ENCODE results near the gene CPSF4L.

CPSF4L gene

DNA sequence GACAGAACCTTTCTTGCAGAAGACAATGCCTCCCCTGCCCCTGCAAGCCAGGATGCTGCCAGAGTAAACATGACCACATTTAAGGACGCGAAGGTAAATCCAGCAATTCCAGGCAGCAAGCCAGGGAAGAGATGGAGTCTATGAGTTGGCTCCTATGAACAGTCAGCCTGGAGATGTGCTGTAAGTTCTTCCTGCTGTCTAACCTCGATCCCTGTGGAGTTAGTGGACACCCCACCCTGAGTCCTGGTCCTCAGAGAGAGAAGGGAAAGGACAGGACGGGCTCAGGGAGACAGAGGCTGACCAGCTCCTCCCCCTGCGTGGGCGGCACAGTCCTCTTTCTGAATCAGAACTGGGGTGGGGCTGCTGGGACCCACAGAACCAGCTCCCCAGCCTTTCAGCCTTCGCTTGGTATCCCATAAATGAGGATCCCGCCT, 25.2 kb upstream of the CPSF4L start:
- no peaks in the 10 kb centered on the region for H3K27me3 ChIP-seq (ENCODE audit: control insufficient read depth in 1 of 2, insufficient read depth in 2 of 2, low read length in 2 of 2)
- H3K4me1 ChIP-seq (ENCODE audit: insufficient read depth, low read length), result peaks cover 84% of the 10 kb centered on the region
- peaks cover 16% of the 10 kb centered on the region for H3K36me3 ChIP-seq (ENCODE audit: insufficient read depth, low read length)
- no peaks in the 10 kb centered on the region for H3K9me3 ChIP-seq (ENCODE audit: low read length)
- H3K27ac ChIP-seq (ENCODE audit: low read depth, low read length), result peak overlapping the region; percentile 81
- H3K4me3 ChIP-seq (ENCODE audit: low read depth in 1 of 2, low read length in 2 of 2), result peak overlapping the region in 1 of 2 donors; percentile 23
- H3K9ac ChIP-seq (ENCODE audit: low read length), result peak overlapping the region; percentile 21

DNA sequence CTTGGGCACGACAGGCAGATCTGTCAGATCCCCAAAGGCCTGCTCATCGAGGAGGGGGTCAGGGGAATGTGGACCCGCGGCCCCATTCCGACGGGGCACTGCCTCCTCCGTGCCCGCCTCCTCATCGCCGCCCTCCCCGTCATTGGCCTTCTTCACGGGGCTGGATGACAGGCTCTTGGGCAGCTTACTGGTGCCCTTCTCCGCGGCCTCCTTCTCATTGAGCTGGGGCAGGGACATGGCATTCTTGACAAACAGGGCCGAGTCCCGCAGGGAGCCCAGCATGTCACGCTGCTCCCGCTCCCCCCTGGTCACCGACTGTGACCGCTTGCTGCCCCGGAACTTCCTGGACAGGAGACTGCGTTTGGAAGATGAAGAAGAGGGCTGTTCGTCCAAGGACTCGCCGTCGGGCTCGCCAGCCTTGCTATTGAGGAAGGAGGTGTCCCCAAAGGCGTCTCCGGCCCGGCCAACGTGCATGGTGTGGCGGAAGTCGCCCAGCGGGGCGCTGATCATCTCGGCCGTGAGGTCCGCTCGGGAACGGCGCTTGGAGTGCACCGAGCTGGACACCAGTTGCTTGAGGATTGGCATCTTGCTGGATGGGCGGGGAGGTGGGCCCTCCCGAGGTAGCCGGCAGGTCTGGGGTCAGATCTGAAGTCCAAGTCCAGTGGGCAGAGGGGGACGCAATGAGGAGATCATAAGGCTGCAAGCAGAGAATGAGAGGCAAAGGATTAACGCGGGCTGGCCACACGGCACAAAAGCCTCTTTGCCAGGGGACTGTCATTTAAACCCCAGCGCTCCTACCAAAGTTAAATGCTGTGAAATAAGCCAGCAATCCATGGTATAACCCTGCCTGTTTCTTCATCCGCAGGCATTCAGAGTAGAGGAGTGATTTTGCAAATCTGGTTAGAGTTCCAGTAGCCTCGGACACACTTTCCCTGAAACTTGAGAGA, 24.5 kb upstream of the CPSF4L start:
- Histone ChIP-seq H3K4me3 (ENCODE audit: low read depth in 1 of 2, low read length in 2 of 2) (peak overlapping the region in 1 of 2 donors; percentile 23), H3K27me3 (ENCODE audit: control insufficient read depth in 1 of 2, insufficient read depth in 2 of 2, low read length in 2 of 2) (no peaks in the 10 kb centered on the region), H3K9me3 (ENCODE audit: low read length) (no peaks in the 10 kb centered on the region), H3K4me1 (ENCODE audit: insufficient read depth, low read length) (peaks cover 77% of the 10 kb centered on the region), H3K36me3 (ENCODE audit: insufficient read depth, low read length) (peaks cover 16% of the 10 kb centered on the region), H3K27ac (ENCODE audit: low read depth, low read length) (peak overlapping the region; percentile 81), H3K9ac (ENCODE audit: low read length) (peak overlapping the region; percentile 21)

DNA sequence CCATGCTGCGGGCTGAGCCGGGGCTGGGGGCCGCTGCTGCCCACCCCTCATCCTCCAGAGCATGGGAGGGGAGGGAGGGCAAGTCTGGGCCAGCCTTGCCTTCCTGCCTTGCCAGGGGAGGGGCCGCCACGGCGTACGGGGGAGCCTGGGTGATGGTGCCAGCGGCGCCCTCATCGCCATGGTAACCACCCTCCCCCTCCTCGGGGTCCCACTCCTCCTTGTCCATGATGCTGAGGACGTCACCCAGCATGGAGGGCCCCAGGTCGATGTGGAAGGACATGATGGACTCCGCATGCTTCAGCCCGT, 23.9 kb upstream of the CPSF4L start:
- no peak overlapping the region for H3K4me3 ChIP-seq (ENCODE audit: low read depth in 1 of 2, low read length in 2 of 2)
- no peak overlapping the region for H3K9ac ChIP-seq (ENCODE audit: low read length)
- H3K27me3 ChIP-seq (ENCODE audit: control insufficient read depth in 1 of 2, insufficient read depth in 2 of 2, low read length in 2 of 2), result no peaks in the 10 kb centered on the region
- H3K36me3 ChIP-seq (ENCODE audit: insufficient read depth, low read length), result peaks cover 16% of the 10 kb centered on the region
- H3K4me1 ChIP-seq (ENCODE audit: insufficient read depth, low read length), result peaks cover 70% of the 10 kb centered on the region
- peak overlapping the region; percentile 14 for H3K27ac ChIP-seq (ENCODE audit: low read depth, low read length)
- no peaks in the 10 kb centered on the region for H3K9me3 ChIP-seq (ENCODE audit: low read length)

DNA sequence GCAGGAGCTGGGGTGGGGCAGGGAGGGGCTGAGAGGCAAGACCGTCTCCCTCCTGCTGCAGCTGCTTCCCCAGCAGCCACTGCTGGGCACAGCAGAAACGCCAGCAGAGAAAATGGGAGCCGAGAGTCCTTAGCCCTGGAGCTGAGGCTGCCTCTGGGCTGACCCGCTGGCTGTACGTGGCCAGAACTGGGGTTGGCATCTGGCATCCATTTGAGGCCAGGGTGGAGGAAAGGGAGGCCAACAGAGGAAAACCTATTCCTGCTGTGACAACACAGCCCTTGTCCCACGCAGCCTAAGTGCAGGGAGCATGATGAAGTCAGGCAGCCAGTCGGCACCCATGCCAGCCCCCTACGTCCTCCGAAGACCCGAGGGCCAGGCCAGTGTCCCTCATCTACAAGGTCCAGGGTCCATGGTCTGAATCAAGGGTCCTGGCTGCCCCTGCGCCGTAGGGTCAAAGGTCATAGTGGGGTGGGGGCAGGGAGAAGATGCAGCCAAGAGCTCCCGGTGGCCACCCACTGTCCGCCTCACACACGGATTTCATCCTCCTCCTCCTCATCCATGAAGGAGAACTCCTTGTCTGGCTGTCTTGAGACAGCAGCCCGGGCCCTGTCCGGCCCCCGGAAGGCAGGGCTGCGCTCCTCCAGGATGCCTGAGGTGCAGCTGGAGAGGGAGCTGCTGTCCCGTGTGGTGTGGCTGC, 23.4 kb upstream of the CPSF4L start:
- H3K27me3 ChIP-seq (ENCODE audit: control insufficient read depth in 1 of 2, insufficient read depth in 2 of 2, low read length in 2 of 2), result no peaks in the 10 kb centered on the region
- peak overlapping the region; percentile 14 for H3K27ac ChIP-seq (ENCODE audit: low read depth, low read length)
- H3K4me1 ChIP-seq (ENCODE audit: insufficient read depth, low read length), result peaks cover 65% of the 10 kb centered on the region
- H3K36me3 ChIP-seq (ENCODE audit: insufficient read depth, low read length), result peaks cover 16% of the 10 kb centered on the region
- no peak overlapping the region for H3K9ac ChIP-seq (ENCODE audit: low read length)
- no peaks in the 10 kb centered on the region for H3K9me3 ChIP-seq (ENCODE audit: low read length)
- no peak overlapping the region for H3K4me3 ChIP-seq (ENCODE audit: low read depth in 1 of 2, low read length in 2 of 2)

DNA sequence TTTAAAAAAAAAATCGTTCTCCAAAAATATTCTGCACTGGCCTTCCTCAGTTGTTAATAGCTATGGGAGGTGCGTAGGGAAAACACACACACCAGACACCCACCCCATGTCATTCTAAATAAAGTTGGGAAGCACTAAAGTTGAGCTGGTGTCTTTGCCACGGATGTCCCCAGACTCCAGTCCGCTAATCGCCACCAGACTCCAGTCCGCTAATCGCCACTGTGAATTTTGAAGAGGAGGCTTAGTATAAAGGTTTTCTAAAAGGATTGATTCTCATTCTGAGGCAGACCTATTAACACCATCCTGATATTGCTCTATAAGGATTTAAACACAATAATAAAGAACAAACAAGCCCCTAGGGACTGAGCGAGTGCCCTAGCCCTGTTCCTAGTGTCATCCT, 22.7 kb upstream of the CPSF4L start:
- Histone ChIP-seq H3K4me1 (ENCODE audit: insufficient read depth, low read length) (peaks cover 58% of the 10 kb centered on the region), H3K36me3 (ENCODE audit: insufficient read depth, low read length) (peaks cover 16% of the 10 kb centered on the region), H3K27me3 (ENCODE audit: control insufficient read depth in 1 of 2, insufficient read depth in 2 of 2, low read length in 2 of 2) (no peaks in the 10 kb centered on the region), H3K4me3 (ENCODE audit: low read depth in 1 of 2, low read length in 2 of 2) (no peak overlapping the region), H3K9ac (ENCODE audit: low read length) (no peak overlapping the region), H3K27ac (ENCODE audit: low read depth, low read length) (peak overlapping the region; percentile 3), H3K9me3 (ENCODE audit: low read length) (no peaks in the 10 kb centered on the region)

DNA sequence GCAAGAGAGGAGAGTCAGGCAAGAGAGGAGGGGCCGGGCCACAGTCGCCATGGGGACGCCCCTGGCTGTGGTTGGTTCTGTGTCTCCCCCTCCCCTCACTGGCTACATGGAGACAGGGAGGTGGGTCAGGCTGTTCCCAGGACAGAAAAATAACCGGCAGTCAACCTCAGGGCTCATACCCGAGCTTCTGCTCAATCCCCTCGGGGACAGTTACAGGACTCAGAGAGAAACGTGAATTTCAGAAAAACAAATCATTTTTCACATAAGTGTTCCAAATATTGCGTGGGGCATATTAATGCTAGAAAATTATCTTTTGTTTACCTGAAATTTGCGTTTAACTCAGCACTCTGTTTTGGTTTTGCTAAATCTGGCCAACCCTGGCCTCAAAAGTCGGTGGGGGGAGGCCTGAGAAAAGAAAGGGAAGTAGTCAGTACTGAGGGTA, 22.2 kb upstream of the CPSF4L start:
- no peak overlapping the region for H3K4me3 ChIP-seq (ENCODE audit: low read depth in 1 of 2, low read length in 2 of 2)
- peak overlapping the region; percentile 3 for H3K27ac ChIP-seq (ENCODE audit: low read depth, low read length)
- no peaks in the 10 kb centered on the region for H3K9me3 ChIP-seq (ENCODE audit: low read length)
- H3K36me3 ChIP-seq (ENCODE audit: insufficient read depth, low read length), result peaks cover 16% of the 10 kb centered on the region
- H3K4me1 ChIP-seq (ENCODE audit: insufficient read depth, low read length), result peaks cover 56% of the 10 kb centered on the region
- no peak overlapping the region for H3K9ac ChIP-seq (ENCODE audit: low read length)
- no peaks in the 10 kb centered on the region for H3K27me3 ChIP-seq (ENCODE audit: control insufficient read depth in 1 of 2, insufficient read depth in 2 of 2, low read length in 2 of 2)

DNA sequence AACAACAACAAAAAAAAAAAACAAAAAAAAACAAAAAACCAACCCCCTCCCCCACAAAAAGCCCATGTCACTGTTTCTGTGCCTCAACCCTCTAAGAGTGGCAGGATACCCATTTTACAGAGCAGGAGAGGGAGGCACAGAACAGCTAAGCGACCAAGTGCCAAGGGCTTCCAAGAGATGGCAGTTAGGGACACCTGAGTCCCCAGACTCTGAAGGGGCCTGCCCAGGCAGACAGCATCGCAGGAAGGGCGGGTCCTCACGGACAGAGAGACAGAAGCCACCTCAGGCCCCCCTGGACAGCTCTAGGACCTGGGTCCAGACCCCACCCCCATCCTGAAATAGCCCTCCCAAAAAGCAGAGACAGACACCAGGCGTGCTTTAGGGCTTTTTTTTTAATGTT, 21.6 kb upstream of the CPSF4L start:
- H3K9ac ChIP-seq (ENCODE audit: low read length), result no peak overlapping the region
- H3K27ac ChIP-seq (ENCODE audit: low read depth, low read length), result no peak overlapping the region

DNA sequence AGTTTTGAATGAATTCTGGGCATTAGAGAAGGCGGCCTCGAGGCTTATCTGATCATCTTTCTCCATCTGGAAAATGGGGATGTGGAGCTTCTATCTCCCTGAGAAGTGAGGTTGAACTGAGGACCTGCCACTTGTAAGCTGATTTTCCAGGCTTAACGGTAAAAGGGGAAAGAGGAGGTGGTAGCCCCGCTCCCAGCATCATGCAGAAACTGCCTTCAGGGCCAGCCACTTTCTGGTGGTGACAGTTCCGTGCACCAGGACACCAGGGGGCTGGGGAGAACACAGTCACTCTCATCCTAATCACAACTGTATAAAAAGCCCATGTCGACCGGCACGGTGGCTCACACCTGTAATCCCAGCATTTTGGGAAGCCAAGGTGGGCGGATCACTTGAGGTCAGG, 20.9 kb upstream of the CPSF4L start:
- Histone ChIP-seq H3K4me3 (ENCODE audit: low read depth in 1 of 2, low read length in 2 of 2) (no peak overlapping the region), H3K27ac (ENCODE audit: low read depth, low read length) (no peak overlapping the region), H3K9me3 (ENCODE audit: low read length) (no peaks in the 10 kb centered on the region), H3K9ac (ENCODE audit: low read length) (no peak overlapping the region), H3K27me3 (ENCODE audit: control insufficient read depth in 1 of 2, insufficient read depth in 2 of 2, low read length in 2 of 2) (no peaks in the 10 kb centered on the region), H3K4me1 (ENCODE audit: insufficient read depth, low read length) (peaks cover 56% of the 10 kb centered on the region), H3K36me3 (ENCODE audit: insufficient read depth, low read length) (peaks cover 16% of the 10 kb centered on the region)

More for the DNA sequence above, 21.6 kb upstream of the CPSF4L start:
- Histone ChIP-seq H3K36me3 (ENCODE audit: insufficient read depth, low read length) (peaks cover 16% of the 10 kb centered on the region), H3K4me1 (ENCODE audit: insufficient read depth, low read length) (peaks cover 56% of the 10 kb centered on the region), H3K9me3 (ENCODE audit: low read length) (no peaks in the 10 kb centered on the region), H3K27me3 (ENCODE audit: control insufficient read depth in 1 of 2, insufficient read depth in 2 of 2, low read length in 2 of 2) (no peaks in the 10 kb centered on the region), H3K4me3 (ENCODE audit: low read depth in 1 of 2, low read length in 2 of 2) (no peak overlapping the region)

DNA sequence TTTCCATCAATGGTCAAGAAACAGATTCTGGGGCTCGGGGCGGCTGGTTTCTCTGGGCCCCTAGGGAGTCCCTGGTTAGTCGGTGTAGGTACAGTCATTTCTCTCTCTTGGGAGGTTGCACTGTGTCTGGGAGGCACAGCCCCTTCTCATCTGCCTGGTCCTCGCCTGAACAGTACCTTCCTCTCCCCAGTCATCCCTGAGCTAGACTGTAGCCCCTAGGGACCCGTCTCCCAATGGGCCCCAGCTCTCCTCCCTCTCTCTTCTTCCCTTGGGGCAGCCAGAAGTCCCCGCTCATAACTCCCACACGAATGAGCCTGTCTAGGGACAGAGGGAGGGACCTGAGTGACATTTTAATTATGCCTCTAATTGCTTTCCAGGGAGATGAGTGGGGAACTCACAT, 20.2 kb upstream of the CPSF4L start:
- peaks cover 13% of the 10 kb centered on the region for H3K36me3 ChIP-seq (ENCODE audit: insufficient read depth, low read length)
- no peak overlapping the region for H3K27ac ChIP-seq (ENCODE audit: low read depth, low read length)
- no peak overlapping the region for H3K4me3 ChIP-seq (ENCODE audit: low read depth in 1 of 2, low read length in 2 of 2)
- H3K9ac ChIP-seq (ENCODE audit: low read length), result no peak overlapping the region
- no peaks in the 10 kb centered on the region for H3K9me3 ChIP-seq (ENCODE audit: low read length)
- no peaks in the 10 kb centered on the region for H3K27me3 ChIP-seq (ENCODE audit: control insufficient read depth in 1 of 2, insufficient read depth in 2 of 2, low read length in 2 of 2)
- H3K4me1 ChIP-seq (ENCODE audit: insufficient read depth, low read length), result peaks cover 51% of the 10 kb centered on the region

DNA sequence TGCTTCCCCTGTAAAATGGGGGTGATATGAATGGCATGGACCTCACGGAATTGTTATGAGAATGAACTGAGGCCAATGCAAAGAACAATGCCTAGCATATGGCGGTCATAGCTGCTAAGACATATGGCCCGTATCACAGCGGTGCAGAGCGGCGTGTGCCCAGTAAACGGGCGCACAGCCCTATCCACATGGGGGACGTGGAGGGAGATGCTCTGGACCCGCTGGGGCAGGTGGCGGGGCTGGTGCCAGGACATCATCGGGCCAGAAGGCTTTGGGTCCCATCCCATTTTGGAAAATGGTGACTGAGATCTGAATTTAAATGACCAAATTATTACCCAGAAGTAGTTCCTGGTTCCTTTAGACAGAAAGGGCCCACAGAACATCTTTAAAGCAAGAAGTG, 18.5 kb upstream of the CPSF4L start:
- Histone ChIP-seq H3K9ac (ENCODE audit: low read length) (no peak overlapping the region), H3K4me1 (ENCODE audit: insufficient read depth, low read length) (peaks cover 35% of the 10 kb centered on the region), H3K4me3 (ENCODE audit: low read depth in 1 of 2, low read length in 2 of 2) (no peak overlapping the region), H3K27me3 (ENCODE audit: control insufficient read depth in 1 of 2, insufficient read depth in 2 of 2, low read length in 2 of 2) (no peaks in the 10 kb centered on the region), H3K27ac (ENCODE audit: low read depth, low read length) (no peak overlapping the region), H3K36me3 (ENCODE audit: insufficient read depth, low read length) (no peaks in the 10 kb centered on the region), H3K9me3 (ENCODE audit: low read length) (no peaks in the 10 kb centered on the region)

DNA sequence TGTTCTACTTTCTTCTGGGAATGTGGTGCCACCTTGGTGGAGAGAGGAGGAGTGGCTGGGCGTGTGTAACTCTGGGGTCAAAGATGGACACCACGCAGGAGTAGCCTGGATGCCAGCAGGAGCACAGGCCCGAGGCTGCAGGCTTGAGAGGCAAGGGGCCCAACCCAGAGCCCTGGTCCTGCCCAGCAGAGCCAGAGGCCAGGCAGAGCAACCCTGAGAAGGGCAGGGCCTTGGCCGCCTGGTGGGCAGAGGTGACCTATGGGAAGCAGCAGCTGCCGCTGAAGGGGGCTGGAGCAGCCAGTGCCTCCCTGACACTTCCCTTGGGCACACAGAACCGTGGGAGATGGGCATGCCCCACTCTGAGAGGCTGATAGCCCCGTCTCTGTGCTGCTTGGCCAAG, 18.0 kb upstream of the CPSF4L start:
- no peaks in the 10 kb centered on the region for H3K27me3 ChIP-seq (ENCODE audit: control insufficient read depth in 1 of 2, insufficient read depth in 2 of 2, low read length in 2 of 2)
- no peak overlapping the region for H3K27ac ChIP-seq (ENCODE audit: low read depth, low read length)
- peaks cover 30% of the 10 kb centered on the region for H3K4me1 ChIP-seq (ENCODE audit: insufficient read depth, low read length)

More for the DNA sequence above, 18.0 kb upstream of the CPSF4L start:
- Histone ChIP-seq H3K9ac (ENCODE audit: low read length) (no peak overlapping the region), H3K4me3 (ENCODE audit: low read depth in 1 of 2, low read length in 2 of 2) (no peak overlapping the region), H3K9me3 (ENCODE audit: low read length) (no peaks in the 10 kb centered on the region), H3K36me3 (ENCODE audit: insufficient read depth, low read length) (no peaks in the 10 kb centered on the region)
